Measurements from ENCODE around the gene TCN2.
"Not testable (repeated sequence)": the region's sequence is repeated elsewhere in the genome, so short reads cannot be mapped to it uniquely, and the experiment has no call there.

TCN2 gene

DNA sequence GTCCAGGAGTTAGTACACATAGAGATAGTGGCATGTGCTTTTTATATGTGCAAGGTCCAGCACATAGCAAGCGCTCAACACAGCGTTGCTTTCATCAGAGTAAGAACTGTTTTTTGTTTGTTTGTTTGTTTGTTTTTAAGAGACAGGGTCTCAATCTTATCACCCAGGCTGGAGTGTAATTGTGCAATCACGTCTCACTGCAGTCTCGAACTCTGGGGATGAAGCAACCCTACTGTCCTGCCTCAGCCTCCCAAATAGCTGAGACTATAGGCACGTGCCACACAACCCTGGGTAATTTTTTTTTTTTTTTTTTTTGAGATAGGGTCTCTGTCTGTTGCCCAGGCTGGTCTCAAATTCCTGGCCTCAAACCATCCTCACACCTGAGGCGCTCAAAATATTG, 10.8 kb downstream of the TCN2 start:
- no peaks in the 10 kb centered on the region for H3K9me3 ChIP-seq (ENCODE audit: insufficient read depth, low read length)
- no peaks in the 10 kb centered on the region for H3K36me3 ChIP-seq (ENCODE audit: low read length)
- no peak for TF ChIP-seq EZH2phosphoT487 (conservative IDR thresholded peaks at IDR 0.05; ENCODE audit: low read length)
- TF ChIP-seq CTCF (IDR thresholded peaks at IDR 0.05; ENCODE audit: insufficient read depth, low read length, poor library complexity, severe bottlenecking), result no peak

GRCh38 chr22:30619909-30620308, 12.9 kb downstream of the TCN2 start:
- not testable (repeated sequence) for H3K36me3 ChIP-seq (ENCODE audit: low read length); H3K27me3 ChIP-seq (ENCODE audit: low read length); H3K79me2 ChIP-seq (ENCODE audit: insufficient read depth, low read length); H3K9ac ChIP-seq (ENCODE audit: low read length); H3K9me2 ChIP-seq (replicated peaks; ENCODE audit: insufficient read depth, low read length); H4K20me1 ChIP-seq (ENCODE audit: low read depth, low read length); H3F3A ChIP-seq (ENCODE audit: insufficient read depth); H3K4me3 ChIP-seq (ENCODE audit: insufficient read depth, low read length, poor library complexity, severe bottlenecking); H2AFZ ChIP-seq (ENCODE audit: low read depth, low read length, severe bottlenecking); H3K27ac ChIP-seq (ENCODE audit: low read depth, low read length); H3K4me2 ChIP-seq (ENCODE audit: low read depth, low read length, poor library complexity, severe bottlenecking); H3K9me3 ChIP-seq (ENCODE audit: insufficient read depth, low read length)

More for the DNA sequence above, 10.8 kb downstream of the TCN2 start:
- no peaks in the 10 kb centered on the region for H3K79me2 ChIP-seq (ENCODE audit: insufficient read depth, low read length)
- H3K9ac ChIP-seq (ENCODE audit: low read length), result no peak overlapping the region
- no peak overlapping the region for H2AFZ ChIP-seq (ENCODE audit: low read depth, low read length, severe bottlenecking)
- H3K27ac ChIP-seq (ENCODE audit: low read depth, low read length), result no peak overlapping the region
- H3F3A ChIP-seq (ENCODE audit: insufficient read depth), result no peaks in the 10 kb centered on the region
- H3K4me3 ChIP-seq (ENCODE audit: insufficient read depth, low read length, poor library complexity, severe bottlenecking), result no peak overlapping the region
- no peaks in the 10 kb centered on the region for H3K9me2 ChIP-seq (replicated peaks; ENCODE audit: insufficient read depth, low read length)
- no peaks in the 10 kb centered on the region for H4K20me1 ChIP-seq (ENCODE audit: low read depth, low read length)
- H3K4me2 ChIP-seq (ENCODE audit: low read depth, low read length, poor library complexity, severe bottlenecking), result no peak overlapping the region
- H3K27me3 ChIP-seq (ENCODE audit: low read length), result no peaks in the 10 kb centered on the region

- H3K27ac ChIP-seq (ENCODE audit: low read depth, low read length), result no peak overlapping the region
- no peaks in the 10 kb centered on the region for H3K9me2 ChIP-seq (replicated peaks; ENCODE audit: insufficient read depth, low read length)
- no peaks in the 10 kb centered on the region for H3F3A ChIP-seq (ENCODE audit: insufficient read depth)
- no peaks in the 10 kb centered on the region for H3K36me3 ChIP-seq (ENCODE audit: low read length)
- no peaks in the 10 kb centered on the region for H3K79me2 ChIP-seq (ENCODE audit: insufficient read depth, low read length)
- no peak overlapping the region for H3K9ac ChIP-seq (ENCODE audit: low read length)
- H2AFZ ChIP-seq (ENCODE audit: low read depth, low read length, severe bottlenecking), result no peak overlapping the region
- no peaks in the 10 kb centered on the region for H3K27me3 ChIP-seq (ENCODE audit: low read length)
- H3K4me3 ChIP-seq (ENCODE audit: insufficient read depth, low read length, poor library complexity, severe bottlenecking), result no peak overlapping the region
- no peaks in the 10 kb centered on the region for H3K9me3 ChIP-seq (ENCODE audit: insufficient read depth, low read length)
- no peak overlapping the region for H3K4me2 ChIP-seq (ENCODE audit: low read depth, low read length, poor library complexity, severe bottlenecking)
- no peak for TF ChIP-seq CTCF (IDR thresholded peaks at IDR 0.05; ENCODE audit: insufficient read depth, low read length, poor library complexity, severe bottlenecking)
- H4K20me1 ChIP-seq (ENCODE audit: low read depth, low read length), result no peaks in the 10 kb centered on the region
Measured at GRCh38 chr22:30626413-30626812, 19.4 kb downstream of the TCN2 start.

DNA sequence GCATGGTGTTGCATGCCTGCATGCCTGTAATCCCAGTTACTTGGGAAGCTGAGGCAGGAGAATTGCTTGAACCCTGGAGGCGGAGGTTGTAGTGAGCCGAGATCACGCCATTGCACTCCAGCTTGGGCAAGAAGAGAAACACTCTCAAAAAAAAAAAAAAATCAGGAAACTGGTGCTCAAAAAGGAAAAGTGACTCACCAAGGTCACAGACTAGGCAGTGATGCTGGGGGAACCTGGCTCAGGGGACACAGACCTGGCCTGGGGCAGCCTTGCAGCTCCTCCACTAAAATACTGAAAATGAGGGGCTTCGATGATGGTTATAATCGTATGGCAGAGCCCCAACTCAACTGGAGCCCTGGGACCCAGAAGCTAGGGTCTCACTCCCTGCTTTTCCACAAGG, 20.5 kb downstream of the TCN2 start:
- H3K9me2 ChIP-seq (replicated peaks; ENCODE audit: insufficient read depth, low read length), result no peaks in the 10 kb centered on the region
- H3K9ac ChIP-seq (ENCODE audit: low read length), result no peak overlapping the region
- H3K4me3 ChIP-seq (ENCODE audit: insufficient read depth, low read length, poor library complexity, severe bottlenecking), result no peak overlapping the region
- no peaks in the 10 kb centered on the region for H3K79me2 ChIP-seq (ENCODE audit: insufficient read depth, low read length)
- TF ChIP-seq EZH2phosphoT487 (conservative IDR thresholded peaks at IDR 0.05; ENCODE audit: low read length) (no peak), CTCF (IDR thresholded peaks at IDR 0.05; ENCODE audit: insufficient read depth, low read length, poor library complexity, severe bottlenecking) (no peak)
- H4K20me1 ChIP-seq (ENCODE audit: low read depth, low read length), result no peaks in the 10 kb centered on the region
- H3K9me3 ChIP-seq (ENCODE audit: insufficient read depth, low read length), result no peaks in the 10 kb centered on the region
- no peaks in the 10 kb centered on the region for H3F3A ChIP-seq (ENCODE audit: insufficient read depth)
- no peak overlapping the region for H2AFZ ChIP-seq (ENCODE audit: low read depth, low read length, severe bottlenecking)
- H3K36me3 ChIP-seq (ENCODE audit: low read length), result no peaks in the 10 kb centered on the region
- no peak overlapping the region for H3K27ac ChIP-seq (ENCODE audit: low read depth, low read length)
- H3K4me2 ChIP-seq (ENCODE audit: low read depth, low read length, poor library complexity, severe bottlenecking), result no peak overlapping the region
- no peaks in the 10 kb centered on the region for H3K27me3 ChIP-seq (ENCODE audit: low read length)

Data from SU-DHL-6 (cell line).